H9 (cell line): Measurements from ENCODE around the gene SNHG17. TPM values are rescaled to one million over a fixed set of nuclear protein-coding genes. Genes with fewer than 3 reads are reported as not detected.
A peak's percentile ranks its signal among the peaks of the same experiment; 100 is the strongest.

Experiments used
- DNase-seq: peaks from one replicate; pipeline ENCODE4 v3.0.0-alpha.2; 2017
- H2AFZ ChIP-seq: one replicate; pipeline ENCODE4 v1.6.1; 2013; ENCODE audit warnings: mild to moderate bottlenecking, low read length, control low read depth, moderate library complexity
- H2AK5ac ChIP-seq: 2 replicates; pipeline ENCODE4 v1.6.1; 2013; ENCODE audit warnings: low read length, control low read depth, mixed read lengths; ENCODE audit not compliant: insufficient read length
- H2BK120ac ChIP-seq: one replicate; pipeline ENCODE4 v1.6.1; 2013; ENCODE audit warnings: low read depth, mild to moderate bottlenecking, low read length, control low read depth, inconsistent platforms; ENCODE audit not compliant: poor library complexity, severe bottlenecking
- H2BK12ac ChIP-seq: 2 replicates; pipeline ENCODE4 v1.6.1; 2013; ENCODE audit warnings: low read length, control low read depth, mixed read lengths, low read depth; ENCODE audit not compliant: insufficient read length
- H2BK15ac ChIP-seq: 2 replicates; pipeline ENCODE4 v1.6.1; 2013; ENCODE audit warnings: low read depth, low read length, control low read depth
- H2BK20ac ChIP-seq: one replicate; pipeline ENCODE4 v1.6.1; 2013; ENCODE audit warnings: low read depth, mild to moderate bottlenecking, low read length, control low read depth, inconsistent platforms; ENCODE audit not compliant: poor library complexity, severe bottlenecking
- H2BK5ac ChIP-seq: 2 replicates; pipeline ENCODE4 v1.6.1; 2013; ENCODE audit warnings: low read length, control low read depth, mixed read lengths; ENCODE audit not compliant: insufficient read length
- H3K14ac ChIP-seq: 2 replicates; pipeline ENCODE4 v1.6.1; 2013; ENCODE audit warnings: low read length, control low read depth; ENCODE audit not compliant: insufficient read depth
- H3K18ac ChIP-seq: 2 replicates; pipeline ENCODE4 v1.6.1; 2013; ENCODE audit warnings: low read depth, mild to moderate bottlenecking, mixed read lengths, low read length, control low read depth; ENCODE audit not compliant: insufficient read length
- H3K23ac ChIP-seq: 2 replicates; pipeline ENCODE4 v1.6.1; 2013; ENCODE audit warnings: low read length, control low read depth, mixed read lengths, low read depth; ENCODE audit not compliant: insufficient read length
- H3K23me2 ChIP-seq: 2 replicates; pipeline ENCODE4 v1.6.1; 2013; ENCODE audit warnings: low read depth, mild to moderate bottlenecking, mixed read lengths, low read length, control low read depth; ENCODE audit not compliant: insufficient read length, poor library complexity, severe bottlenecking
- H3K27ac ChIP-seq: 2 replicates; pipeline ENCODE4 v1.5.1; 2013; ENCODE audit warnings: low read length, control low read depth, mixed read lengths, low read depth; ENCODE audit not compliant: insufficient read length
- H3K27me3 ChIP-seq: 2 replicates; pipeline ENCODE4 v1.6.1; 2013; ENCODE audit warnings: low read length, control low read depth, inconsistent platforms; ENCODE audit not compliant: insufficient read depth
- H3K4ac ChIP-seq: 2 replicates; pipeline ENCODE4 v1.6.1; 2013; ENCODE audit warnings: low read depth, mild to moderate bottlenecking, control low read depth, inconsistent platforms, low read length, moderate library complexity
- H3K4me1 ChIP-seq: 2 replicates; pipeline ENCODE4 v1.6.1; 2013; ENCODE audit warnings: low read length, control low read depth, inconsistent platforms; ENCODE audit not compliant: insufficient read depth
- H3K4me2 ChIP-seq: 2 replicates; pipeline ENCODE4 v1.6.1; 2013; ENCODE audit warnings: low read length, control low read depth, mixed read lengths; ENCODE audit not compliant: insufficient read length, insufficient read depth
- H3K56ac ChIP-seq: 2 replicates; pipeline ENCODE4 v1.6.1; 2013; ENCODE audit warnings: low read depth, mild to moderate bottlenecking, mixed read lengths, low read length, control low read depth; ENCODE audit not compliant: insufficient read length
- H3K79me1 ChIP-seq: 2 replicates; pipeline ENCODE4 v1.6.1; 2013; ENCODE audit warnings: low read depth, mild to moderate bottlenecking, moderate library complexity, low read length, control low read depth, inconsistent platforms; ENCODE audit not compliant: insufficient read depth, poor library complexity, severe bottlenecking
- H3K79me2 ChIP-seq: 2 replicates; pipeline ENCODE4 v1.6.1; 2013; ENCODE audit warnings: low read length, control low read depth, inconsistent platforms; ENCODE audit not compliant: insufficient read depth
- H3K9ac ChIP-seq: 2 replicates; pipeline ENCODE4 v1.6.1; 2013; ENCODE audit warnings: low read length, control low read depth, mixed read lengths; ENCODE audit not compliant: insufficient read length; ENCODE audit errors: extremely low read depth
- H3K9me3 ChIP-seq: one replicate; pipeline ENCODE4 v1.6.1; 2013; ENCODE audit warnings: low read depth, low read length, inconsistent platforms; ENCODE audit not compliant: control insufficient read depth
- H3T11ph ChIP-seq: one replicate; pipeline ENCODE4 v1.6.1; 2013; ENCODE audit warnings: mild to moderate bottlenecking, low read length, control low read depth, inconsistent platforms
- H4K20me1 ChIP-seq: one replicate; pipeline ENCODE4 v1.6.1; 2013; ENCODE audit not compliant: control insufficient read depth, insufficient read length, insufficient read depth
- H4K5ac ChIP-seq: 2 replicates; pipeline ENCODE4 v1.6.1; 2013; ENCODE audit warnings: low read depth, mild to moderate bottlenecking, mixed read lengths, low read length, control low read depth; ENCODE audit not compliant: insufficient read length
- H4K8ac ChIP-seq: replicated peaks from 2 replicates; pipeline ENCODE4 v1.6.1; 2013; ENCODE audit warnings: low read length, control low read depth, mixed read lengths, low read depth; ENCODE audit not compliant: insufficient read length
- H4K91ac ChIP-seq: 2 replicates; pipeline ENCODE4 v1.6.1; 2013; ENCODE audit warnings: low read depth, mild to moderate bottlenecking, moderate library complexity, mixed read lengths, low read length, control low read depth; ENCODE audit not compliant: insufficient read length
- H3K27ac Mint-ChIP-seq, 3 experiments: 2 replicates in 2 of 3; 3 replicates in 1 of 3; pipeline ENCODE4 v1.8.0; 2020 to 2021; ENCODE audit warnings: mixed read lengths in 3 of 3, mild to moderate bottlenecking in 1 of 3, moderate library complexity in 1 of 3
- H3K27me3 Mint-ChIP-seq: 2 replicates; pipeline ENCODE4 v1.8.0; 2021; ENCODE audit warnings: low read depth, mild to moderate bottlenecking, moderate library complexity, mixed read lengths
- H3K36me3 Mint-ChIP-seq, 3 experiments: 2 replicates in 2 of 3; 3 replicates in 1 of 3; pipeline ENCODE4 v1.8.0; 2020 to 2021; ENCODE audit warnings: low read depth in 3 of 3, mixed read lengths in 3 of 3; ENCODE audit not compliant: insufficient read depth in 1 of 3
- H3K4me1 Mint-ChIP-seq, 2 experiments: 2 replicates each; pipeline ENCODE4 v1.8.0; 2020; ENCODE audit warnings: mixed read lengths in 2 of 2
- H3K4me3 Mint-ChIP-seq, 2 experiments: 2 replicates in 1 of 2; 3 replicates in 1 of 2; pipeline ENCODE4 v1.8.0; 2020 to 2021; ENCODE audit warnings: mild to moderate bottlenecking in 2 of 2, mixed read lengths in 2 of 2, moderate library complexity in 1 of 2
- H3K9me3 Mint-ChIP-seq, 2 experiments: 2 replicates in 1 of 2; 3 replicates in 1 of 2; pipeline ENCODE4 v1.8.0; 2020; ENCODE audit warnings: mild to moderate bottlenecking in 2 of 2, mixed read lengths in 2 of 2, moderate library complexity in 1 of 2
- CTCF ChIP-seq: fragments of 200-600 bp; sonication (generic); conservative IDR thresholded peaks from 3 replicates; pipeline ENCODE4 v1.8.0; 2021; ENCODE audit warnings: antibody characterized with exemption, mild to moderate bottlenecking
- WGBS: extraction: QIAGEN DNeasy Blood & Tissue Kit; methylation state at CpG from one replicate; pipeline ENCODE4 v1.1.7; 2013; ENCODE audit warnings: missing lambda C conversion rate, low lambda C conversion rate, mixed read lengths; ENCODE audit not compliant: insufficient read length; ENCODE audit errors: extremely low coverage; 5-methylcytosine and 5-hydroxymethylcytosine counted together
- total RNA-seq: library from RNA; stranded (reverse); gene quantifications from 2 replicates; pipeline ENCODE4 v1.2.1, GENCODE V29; 2021

Gene SNHG17
- total RNA-seq, 1 experiment from 2014 or later, result 70.1 TPM

- Histone ChIP-seq H3K27ac (no peak overlapping the region), H2BK5ac (no peak overlapping the region), H2AK5ac (no peak overlapping the region), H3K9me3 (no peaks in the 10 kb centered on the region), H3K79me1 (peaks cover 11% of the 10 kb centered on the region), H2BK20ac (no peak overlapping the region), H2BK120ac (no peak overlapping the region), H3K18ac (no peak overlapping the region), H2AFZ (no peak overlapping the region), H4K91ac (no peak overlapping the region), H4K5ac (no peak overlapping the region), H3K79me2 (peaks cover 12% of the 10 kb centered on the region; the same call in 1 of the 2 replicates), H3K23me2 (no peaks in the 10 kb centered on the region), H4K8ac (no peak overlapping the region), H3K4ac (no peak overlapping the region), H2BK15ac (no peak overlapping the region), H3K14ac (no peak overlapping the region), H4K20me1 (peaks cover 2% of the 10 kb centered on the region), H3K4me1 (no peaks in the 10 kb centered on the region), H2BK12ac (no peak overlapping the region), H3K27me3 (no peaks in the 10 kb centered on the region), H3K4me2 (no peak overlapping the region), H3T11ph (no peak overlapping the region), H3K56ac (no peak overlapping the region), H3K23ac (no peak overlapping the region), H3K9ac (no peak overlapping the region)
- peak overlapping the region in 2 of 3 experiments; percentile 56 to 62; a peak in 4 of 7 replicates for H3K27ac Mint-ChIP-seq
- TF ChIP-seq CTCF, result no peak
- peaks cover 2% of the 10 kb centered on the region in 2 experiments; a peak in 2 of 4 replicates for H3K4me1 Mint-ChIP-seq
- no peaks in the 10 kb centered on the region for H3K9me3 Mint-ChIP-seq
- peaks cover 79 to 97% (median 93%) of the 10 kb centered on the region in 3 experiments for H3K36me3 Mint-ChIP-seq
- WGBS, result no CpG with 5 or more reads among the region's 15 CpGs
- no peak for DNase-seq
- no peak overlapping the region; a peak in 1 of 5 replicates for H3K4me3 Mint-ChIP-seq
- no peaks in the 10 kb centered on the region; the same call in 1 of the 2 replicates for H3K27me3 Mint-ChIP-seq
These were observed 8.9 kb downstream of the SNHG17 start for GRCh38 chr20:38426006-38426897.
